Activated T-cell treated with anti-CD3 and anti-CD28 coated beads for 1 hour (primary cell): ENCODE data around the gene MYO5C.
"Not testable (repeated sequence)": the region's sequence is repeated elsewhere in the genome, so short reads cannot be mapped to it uniquely, and the experiment has no call there.

Source experiments
- DNase-seq: peaks from one replicate; pipeline ENCODE4 v3.0.0-alpha.2; 2020; ENCODE audit warnings: low read depth

The MYO5C gene

GRCh38 chr15:52308446-52309153 is 13.0 kb upstream of the MYO5C start:
- DNase-seq: no peak

GRCh38 chr15:52307847-52308246 is 12.2 kb upstream of the MYO5C start:
- no peak for DNase-seq

- no peak for DNase-seq
Measured at GRCh38 chr15:52306270-52306669, 10.7 kb upstream of the MYO5C start.

GRCh38 chr15:52303093-52303772 is 7.6 kb upstream of the MYO5C start:
- no peak for DNase-seq

- DNase-seq: no peak
Measured at GRCh38 chr15:52301265-52301847, 5.8 kb upstream of the MYO5C start.

- DNase-seq: no peak
Measured at GRCh38 chr15:52294881-52295420, 653 bp downstream of the MYO5C start.

- DNase-seq: no peak
Measured at GRCh38 chr15:52292780-52293392, 2.7 kb downstream of the MYO5C start.

GRCh38 chr15:52291204-52291603 is 4.4 kb downstream of the MYO5C start:
- DNase-seq: no peak

- no peak for DNase-seq
Measured at GRCh38 chr15:52290800-52291199, 4.8 kb downstream of the MYO5C start.

GRCh38 chr15:52290329-52290728 is 5.3 kb downstream of the MYO5C start:
- DNase-seq: no peak

GRCh38 chr15:52289629-52290081 is 5.9 kb downstream of the MYO5C start:
- no peak for DNase-seq

- DNase-seq: no peak
Measured at GRCh38 chr15:52288986-52289385, 6.6 kb downstream of the MYO5C start.

GRCh38 chr15:52288051-52288942 is 7.3 kb downstream of the MYO5C start:
- no peak for DNase-seq

GRCh38 chr15:52287114-52287513 is 8.5 kb downstream of the MYO5C start:
- no peak for DNase-seq

- DNase-seq: not testable (repeated sequence)
Measured at GRCh38 chr15:52285941-52286340, 9.7 kb downstream of the MYO5C start.

- no peak for DNase-seq
Measured at GRCh38 chr15:52284164-52284563, 11.4 kb downstream of the MYO5C start.

GRCh38 chr15:52283281-52283680 is 12.3 kb downstream of the MYO5C start:
- no peak for DNase-seq

- no peak for DNase-seq
Measured at GRCh38 chr15:52282418-52282817, 13.2 kb downstream of the MYO5C start.

- no peak for DNase-seq
Measured at GRCh38 chr15:52281085-52282035, 14.2 kb downstream of the MYO5C start.

GRCh38 chr15:52280326-52281084 is 15.1 kb downstream of the MYO5C start:
- no peak for DNase-seq
